AG04450 (cell line): ENCODE results near the gene ESR1. TPM values are rescaled to one million over a fixed set of nuclear protein-coding genes. Genes with fewer than 3 reads are reported as not detected.

Experiments used
- CTCF ChIA-PET: fragments of 300-600, 350-600 bp; formaldehyde crosslinking; extraction: SDS; loops from one replicate; lab custom pipeline; 2022; ENCODE audit warnings: antibody characterized with exemption, inconsistent platforms; lab: Charles Lee
- POLR2A ChIA-PET: fragments of 350-600 bp; formaldehyde crosslinking; extraction: SDS; loops from one replicate; lab custom pipeline; 2021; ENCODE audit warnings: antibody characterized with exemption, inconsistent platforms; lab: Yijun Ruan, JAX
- DNase-seq: peaks from one replicate; pipeline ENCODE4 v3.0.0-alpha.2; 2011; ENCODE audit warnings: low read depth, low spot score
- H3K27ac ChIP-seq: one replicate; pipeline ENCODE4 v1.5.1; 2012; ENCODE audit warnings: low read depth, low read length, control low read depth
- H3K27me3 ChIP-seq: one replicate; pipeline ENCODE4 v1.6.0; 2012; ENCODE audit warnings: low read length; ENCODE audit not compliant: control insufficient read depth, insufficient read depth
- H3K4me3 ChIP-seq: 2 replicates; pipeline ENCODE4 v1.5.1; 2011; ENCODE audit warnings: mild to moderate bottlenecking, low read depth, low read length, control low read depth
- H3K9me3 ChIP-seq: 2 replicates; pipeline ENCODE4 v1.5.1; 2012; ENCODE audit warnings: low read length; ENCODE audit not compliant: control insufficient read depth, insufficient read depth
- CTCF ChIP-seq: IDR thresholded peaks from 2 replicates; pipeline ENCODE4 v1.5.1; 2011; ENCODE audit warnings: low read depth, low read length, control low read depth, inconsistent platforms
- polyA plus RNA-seq: library from polyadenylated mRNA; depleted of rRNA; stranded (reverse); fragments of >200 nt; gene quantifications from 2 replicates; pipeline ENCODE4 v1.2.3, GENCODE V29; 2011

The ESR1 gene
- polyA plus RNA-seq, 1 experiment, result 0.02 TPM

- Histone ChIP-seq H3K27me3 (no peaks in the 10 kb centered on the region), H3K27ac (no peak overlapping the region), H3K4me3 (no peak overlapping the region), H3K9me3 (no peaks in the 10 kb centered on the region)
- DNase-seq, result no peak
- ChIA-PET POLR2A (no interaction called here), CTCF (interaction anchor here (0.9 kb wide), 1 partner anchor 19 kb away, joined by 4 read pairs; no protein-coding TSS in a partner anchor)
- TF ChIP-seq CTCF, result no peak
Observed at GRCh38 chr6:151783692-151784091, 23.8 kb upstream of the ESR1 start.

- CTCF ChIA-PET, result no interaction called here
Observed at GRCh38 chr6:151784441-151785214, 22.9 kb upstream of the ESR1 start.

GRCh38 chr6:151796842-151797530 lies 10.5 kb upstream of the ESR1 start:
- ChIA-PET CTCF (interaction anchor here (0.6 to 1.5 kb wide), 2 partner anchors 32 to 1718 kb away, joined by 3 read pairs; no protein-coding TSS in a partner anchor), POLR2A (no interaction called here)
- no peaks in the 10 kb centered on the region for H3K27me3 ChIP-seq
- TF ChIP-seq CTCF, result no peak
- no peak for DNase-seq
- no peak overlapping the region for H3K4me3 ChIP-seq
- no peak overlapping the region for H3K27ac ChIP-seq
- no peaks in the 10 kb centered on the region for H3K9me3 ChIP-seq

More at GRCh38 chr6:151784441-151785214, 22.9 kb upstream of the ESR1 start:
- no peak overlapping the region for H3K27ac ChIP-seq
- DNase-seq, result no peak
- TF ChIP-seq CTCF, result no peak
- no peak overlapping the region for H3K4me3 ChIP-seq
- POLR2A ChIA-PET, result no interaction called here
- no peaks in the 10 kb centered on the region for H3K9me3 ChIP-seq
- no peaks in the 10 kb centered on the region for H3K27me3 ChIP-seq

GRCh38 chr6:151803743-151804142 lies 3.7 kb upstream of the ESR1 start:
- POLR2A ChIA-PET, result no interaction called here
- no peak for DNase-seq
- Histone ChIP-seq H3K27me3 (peaks cover 19% of the 10 kb centered on the region), H3K4me3 (no peak overlapping the region), H3K9me3 (no peaks in the 10 kb centered on the region; the same call in 1 of the 2 replicates), H3K27ac (no peak overlapping the region)
- TF ChIP-seq CTCF, result no peak
- CTCF ChIA-PET, result no interaction called here
